ENCODE data around the gene MAGI2.

MAGI2 gene

DNA sequence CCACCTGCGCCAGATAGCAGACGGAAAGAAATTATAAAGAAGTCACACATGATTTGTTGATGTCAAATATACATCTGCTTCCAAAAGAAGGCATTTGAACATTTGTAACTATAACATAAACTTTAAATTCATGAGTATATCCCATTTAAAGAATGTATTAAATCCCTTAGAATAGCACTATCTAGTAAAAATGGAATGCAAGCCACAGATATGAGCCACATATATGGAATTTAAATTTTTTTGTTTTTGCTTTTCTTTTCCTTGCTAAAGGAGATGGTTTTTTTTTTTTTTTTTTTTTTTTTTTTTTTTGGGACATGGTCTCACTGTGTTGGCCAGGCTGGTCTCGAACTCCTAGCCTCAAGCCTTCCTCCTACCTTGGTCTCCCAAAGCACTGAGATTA lies 924.1 kb downstream of the MAGI2 start:
- Histone ChIP-seq H3K27ac (ENCODE audit: low read depth, low read length) (no peak overlapping the region), H3K4me2 (ENCODE audit: low read length) (no peak overlapping the region), H3K27me3 (ENCODE audit: control insufficient read depth, low read length) (no peaks in the 10 kb centered on the region), H4K20me1 (ENCODE audit: control insufficient read depth, insufficient read depth, low read depth, low read length) (no peaks in the 10 kb centered on the region), H3F3A (ENCODE audit: control insufficient read depth, insufficient read depth) (no peaks in the 10 kb centered on the region), H3K9me3 (ENCODE audit: control insufficient read depth, insufficient read depth, low read length) (no peaks in the 10 kb centered on the region), H3K4me1 (ENCODE audit: control insufficient read depth, low read length) (no peaks in the 10 kb centered on the region), H3K36me3 (ENCODE audit: control insufficient read depth, low read length) (no peaks in the 10 kb centered on the region), H3K9me2 (replicated peaks; ENCODE audit: control insufficient read depth, low read length) (no peaks in the 10 kb centered on the region; the same call in 1 of the 2 replicates), H3K79me2 (ENCODE audit: control insufficient read depth, low read length) (no peaks in the 10 kb centered on the region), H3K4me3 (ENCODE audit: low read length) (no peak overlapping the region)
- TF ChIP-seq EZH2phosphoT487 (IDR thresholded peaks at IDR 0.05; ENCODE audit: borderline replicate concordance, low read length): no peak
- TF ChIP-seq, protein P1, sequence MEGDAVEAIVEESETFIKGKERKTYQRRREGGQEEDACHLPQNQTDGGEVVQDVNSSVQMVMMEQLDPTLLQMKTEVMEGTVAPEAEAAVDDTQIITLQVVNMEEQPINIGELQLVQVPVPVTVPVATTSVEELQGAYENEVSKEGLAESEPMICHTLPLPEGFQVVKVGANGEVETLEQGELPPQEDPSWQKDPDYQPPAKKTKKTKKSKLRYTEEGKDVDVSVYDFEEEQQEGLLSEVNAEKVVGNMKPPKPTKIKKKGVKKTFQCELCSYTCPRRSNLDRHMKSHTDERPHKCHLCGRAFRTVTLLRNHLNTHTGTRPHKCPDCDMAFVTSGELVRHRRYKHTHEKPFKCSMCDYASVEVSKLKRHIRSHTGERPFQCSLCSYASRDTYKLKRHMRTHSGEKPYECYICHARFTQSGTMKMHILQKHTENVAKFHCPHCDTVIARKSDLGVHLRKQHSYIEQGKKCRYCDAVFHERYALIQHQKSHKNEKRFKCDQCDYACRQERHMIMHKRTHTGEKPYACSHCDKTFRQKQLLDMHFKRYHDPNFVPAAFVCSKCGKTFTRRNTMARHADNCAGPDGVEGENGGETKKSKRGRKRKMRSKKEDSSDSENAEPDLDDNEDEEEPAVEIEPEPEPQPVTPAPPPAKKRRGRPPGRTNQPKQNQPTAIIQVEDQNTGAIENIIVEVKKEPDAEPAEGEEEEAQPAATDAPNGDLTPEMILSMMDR (IDR thresholded peaks at IDR 0.05; ENCODE audit: low read depth, low read length, poor library complexity, severe bottlenecking): no peak

DNA sequence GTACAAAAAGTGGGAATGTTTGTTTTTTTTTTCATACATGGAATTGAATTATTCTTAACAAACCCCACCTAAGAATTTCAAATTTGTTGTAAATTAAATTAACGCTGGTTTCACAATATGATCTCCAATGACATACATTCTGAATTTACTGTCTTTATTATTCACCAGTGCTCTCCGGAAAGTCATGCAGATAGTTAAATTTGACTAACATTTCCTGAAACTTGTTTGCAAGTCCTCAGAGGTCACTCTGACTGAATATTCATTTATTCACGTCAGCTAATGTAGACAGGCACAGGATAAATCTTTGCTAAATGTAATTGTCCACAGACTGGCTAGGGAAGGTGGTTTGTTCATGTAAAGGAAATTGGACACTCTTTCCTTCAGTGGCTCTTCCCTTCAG lies 924.5 kb downstream of the MAGI2 start:
- H3K4me2 ChIP-seq (ENCODE audit: low read length): no peak overlapping the region
- no peak overlapping the region for H3K27ac ChIP-seq (ENCODE audit: low read depth, low read length)

DNA sequence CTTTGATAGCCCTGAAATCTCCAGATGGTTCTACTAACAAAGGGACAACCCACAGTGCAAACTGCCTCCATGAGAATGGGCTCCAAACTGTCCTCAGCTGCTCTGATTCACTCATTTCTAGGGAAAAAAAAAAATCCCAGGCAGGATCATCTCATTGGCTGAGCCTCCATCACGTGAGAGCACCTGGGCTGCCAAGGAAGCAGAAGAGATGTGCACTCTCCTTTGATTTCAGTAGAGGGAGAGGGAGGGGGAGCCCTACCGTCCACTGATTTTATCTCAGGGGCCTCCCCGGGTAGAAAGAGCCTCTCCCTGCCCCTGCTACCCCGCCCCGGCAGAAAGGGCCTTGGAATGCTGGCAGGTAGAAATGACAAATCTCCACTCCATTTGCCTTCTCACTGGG lies 929.5 kb downstream of the MAGI2 start:
- H3F3A ChIP-seq (ENCODE audit: control insufficient read depth, insufficient read depth): no peaks in the 10 kb centered on the region
- no peaks in the 10 kb centered on the region for H3K27me3 ChIP-seq (ENCODE audit: control insufficient read depth, low read length)
- no peaks in the 10 kb centered on the region for H3K9me3 ChIP-seq (ENCODE audit: control insufficient read depth, insufficient read depth, low read length)
- H4K20me1 ChIP-seq (ENCODE audit: control insufficient read depth, insufficient read depth, low read depth, low read length): no peaks in the 10 kb centered on the region
- no peaks in the 10 kb centered on the region for H3K4me1 ChIP-seq (ENCODE audit: control insufficient read depth, low read length)
- no peak overlapping the region for H3K27ac ChIP-seq (ENCODE audit: low read depth, low read length)
- H3K9me2 ChIP-seq (replicated peaks; ENCODE audit: control insufficient read depth, low read length): no peaks in the 10 kb centered on the region
- no peak overlapping the region for H3K4me3 ChIP-seq (ENCODE audit: low read length)
- no peaks in the 10 kb centered on the region for H3K79me2 ChIP-seq (ENCODE audit: control insufficient read depth, low read length)
- no peak for TF ChIP-seq EZH2phosphoT487 (IDR thresholded peaks at IDR 0.05; ENCODE audit: borderline replicate concordance, low read length)
- TF ChIP-seq, protein P1 (IDR thresholded peaks at IDR 0.05; ENCODE audit: low read depth, low read length, poor library complexity, severe bottlenecking): no peak
- H3K36me3 ChIP-seq (ENCODE audit: control insufficient read depth, low read length): no peaks in the 10 kb centered on the region
- H3K4me2 ChIP-seq (ENCODE audit: low read length): no peak overlapping the region

More for the DNA sequence above, 924.5 kb downstream of the MAGI2 start:
- H4K20me1 ChIP-seq (ENCODE audit: control insufficient read depth, insufficient read depth, low read depth, low read length): no peaks in the 10 kb centered on the region
- no peaks in the 10 kb centered on the region for H3K9me3 ChIP-seq (ENCODE audit: control insufficient read depth, insufficient read depth, low read length)
- no peaks in the 10 kb centered on the region for H3K27me3 ChIP-seq (ENCODE audit: control insufficient read depth, low read length)
- no peaks in the 10 kb centered on the region for H3F3A ChIP-seq (ENCODE audit: control insufficient read depth, insufficient read depth)
- TF ChIP-seq, protein P1 (IDR thresholded peaks at IDR 0.05; ENCODE audit: low read depth, low read length, poor library complexity, severe bottlenecking): no peak
- TF ChIP-seq EZH2phosphoT487 (IDR thresholded peaks at IDR 0.05; ENCODE audit: borderline replicate concordance, low read length): no peak
- no peaks in the 10 kb centered on the region for H3K4me1 ChIP-seq (ENCODE audit: control insufficient read depth, low read length)
- no peaks in the 10 kb centered on the region for H3K9me2 ChIP-seq (replicated peaks; ENCODE audit: control insufficient read depth, low read length)
- H3K4me3 ChIP-seq (ENCODE audit: low read length): no peak overlapping the region
- no peaks in the 10 kb centered on the region for H3K79me2 ChIP-seq (ENCODE audit: control insufficient read depth, low read length)
- no peaks in the 10 kb centered on the region for H3K36me3 ChIP-seq (ENCODE audit: control insufficient read depth, low read length)

DNA sequence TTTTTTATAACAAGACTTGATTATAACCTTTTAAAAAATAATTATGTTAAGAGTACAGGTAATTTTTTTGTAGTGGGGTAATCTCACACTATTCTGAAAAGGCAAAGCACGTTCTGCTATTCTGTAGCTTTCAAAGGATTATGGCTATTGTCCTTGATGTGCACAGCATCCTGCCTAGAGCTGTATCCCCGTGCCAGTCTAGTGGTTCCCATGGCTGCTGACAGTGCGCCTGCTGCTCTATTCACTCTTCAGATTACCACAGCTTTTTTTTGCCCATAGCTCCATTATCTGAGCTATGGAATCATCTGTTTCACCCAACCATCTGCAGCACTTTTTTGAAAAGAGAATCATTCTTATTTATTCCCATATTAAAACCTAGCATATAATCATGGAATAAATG lies 931.5 kb downstream of the MAGI2 start:
- H3K27me3 ChIP-seq (ENCODE audit: control insufficient read depth, low read length): no peaks in the 10 kb centered on the region
- H3K9me2 ChIP-seq (replicated peaks; ENCODE audit: control insufficient read depth, low read length): no peaks in the 10 kb centered on the region
- H3K79me2 ChIP-seq (ENCODE audit: control insufficient read depth, low read length): no peaks in the 10 kb centered on the region
- no peaks in the 10 kb centered on the region for H3F3A ChIP-seq (ENCODE audit: control insufficient read depth, insufficient read depth)
- H3K4me3 ChIP-seq (ENCODE audit: low read length): no peak overlapping the region
- H3K36me3 ChIP-seq (ENCODE audit: control insufficient read depth, low read length): no peaks in the 10 kb centered on the region
- TF ChIP-seq, protein P1 (IDR thresholded peaks at IDR 0.05; ENCODE audit: low read depth, low read length, poor library complexity, severe bottlenecking): no peak
- no peak for TF ChIP-seq EZH2phosphoT487 (IDR thresholded peaks at IDR 0.05; ENCODE audit: borderline replicate concordance, low read length)
- H3K4me1 ChIP-seq (ENCODE audit: control insufficient read depth, low read length): no peaks in the 10 kb centered on the region
- no peak overlapping the region for H3K27ac ChIP-seq (ENCODE audit: low read depth, low read length)
- no peak overlapping the region for H3K4me2 ChIP-seq (ENCODE audit: low read length)
- H3K9me3 ChIP-seq (ENCODE audit: control insufficient read depth, insufficient read depth, low read length): no peaks in the 10 kb centered on the region
- H4K20me1 ChIP-seq (ENCODE audit: control insufficient read depth, insufficient read depth, low read depth, low read length): no peaks in the 10 kb centered on the region
